GM20431 (cell line): ENCODE results near the gene CCZ1B.
"Not testable (repeated sequence)": the region's sequence is repeated elsewhere in the genome, so short reads cannot be mapped to it uniquely, and the experiment has no call there.

Experiments used
- in situ Hi-C: fragments of 300-500 bp; cut with MseI, MboI; formaldehyde crosslinking; loops from one replicate; pipeline ENCODE4 v1.15.0; 2020; ENCODE audit warnings: low sequenced_read_pairs; ENCODE audit not compliant: unreplicated experiment

Gene CCZ1B

DNA sequence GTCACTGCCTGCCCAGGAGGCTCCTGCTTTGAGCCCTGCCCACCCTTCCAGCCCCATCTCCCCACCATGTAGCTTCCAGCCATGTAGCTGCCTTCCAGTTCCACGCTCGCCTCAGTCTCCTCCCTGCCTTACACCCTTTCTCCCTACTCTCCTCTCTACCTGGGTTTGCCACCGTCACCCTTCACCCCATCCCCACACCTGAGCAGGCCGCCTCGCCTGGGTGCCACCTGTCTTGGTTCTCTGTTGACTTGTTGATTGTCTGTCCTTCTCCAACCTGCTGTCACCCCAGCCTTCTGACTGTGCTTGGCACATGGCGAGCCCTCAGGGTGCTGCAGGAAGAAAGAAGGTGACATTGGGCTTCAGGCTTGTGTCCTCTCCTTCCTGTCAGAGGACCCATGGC, 75.9 kb downstream of the CCZ1B start:
- in situ Hi-C loops, result not testable (repeated sequence)

DNA sequence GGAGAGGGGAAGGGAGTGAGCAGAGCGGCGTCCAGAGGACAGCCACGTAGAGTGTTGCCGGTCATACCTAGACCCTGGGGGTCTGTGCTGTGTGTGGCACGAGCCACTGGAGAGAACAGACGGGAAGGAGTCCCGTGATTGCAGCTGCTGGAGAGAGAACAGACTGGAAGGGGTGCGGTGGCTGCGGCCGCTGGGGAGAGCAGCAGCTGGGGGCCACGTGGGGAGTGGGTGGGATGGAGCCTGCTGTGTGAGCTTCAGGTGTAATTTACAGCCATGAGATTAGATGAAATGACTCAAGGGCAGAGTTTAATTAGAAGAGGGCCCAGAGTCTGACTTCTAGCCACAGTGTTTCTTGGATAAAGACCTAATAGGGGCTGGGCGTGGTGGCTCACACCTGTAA, 76.7 kb downstream of the CCZ1B start:
- in situ Hi-C loops, result not testable (repeated sequence)
